ENCODE measurements around the gene UBE2L6.

UBE2L6 gene

DNA sequence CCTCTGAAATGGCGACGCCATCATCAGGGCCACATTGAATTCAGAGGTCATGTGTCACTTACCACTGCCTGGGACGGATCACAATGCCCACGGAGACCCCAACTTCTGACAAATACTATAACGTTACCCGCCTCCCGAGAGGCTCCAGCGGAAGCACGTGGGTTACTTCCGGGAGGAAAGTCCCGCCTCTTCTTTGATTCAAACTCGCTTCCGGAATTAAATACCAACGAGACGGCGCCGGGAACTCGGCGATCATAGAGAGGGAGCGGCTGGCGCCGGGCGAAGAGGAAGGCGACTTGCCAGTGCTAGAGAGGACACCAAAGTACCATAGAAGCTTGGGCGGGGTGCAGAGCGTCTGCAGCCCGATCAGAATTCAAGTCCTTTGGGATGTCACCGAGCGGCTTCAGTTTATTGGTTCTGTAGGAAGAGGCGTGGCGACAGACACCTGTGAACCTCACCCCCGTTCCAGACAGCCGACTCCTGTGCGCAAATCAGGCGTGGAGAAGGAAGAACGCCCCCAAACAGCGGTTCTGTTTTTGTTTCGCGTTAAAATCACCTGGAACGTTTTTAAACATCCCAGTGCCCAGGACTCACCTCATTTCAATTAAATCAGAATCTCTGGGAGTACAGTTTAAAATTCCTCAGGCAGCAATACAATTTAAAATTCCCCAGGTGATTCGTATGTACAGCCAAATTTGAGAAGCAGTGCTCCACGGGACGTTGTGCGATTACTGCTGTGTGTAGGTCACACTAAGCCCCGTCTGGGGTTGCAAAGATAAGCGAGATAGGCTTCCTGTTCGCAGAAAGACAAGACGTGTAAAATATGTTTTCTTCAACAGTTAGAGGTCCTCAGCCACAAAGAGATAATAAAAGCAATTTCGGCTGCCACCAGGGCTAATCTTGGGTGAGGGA is 36.6 kb downstream of the UBE2L6 start, which contains the start of gene TIMM10:
TSS of gene TIMM10 (minus strand) at position 159 of the 912 bp plus-strand sequence. CDS start 565 bp downstream, outside the sequence.
- DNase-seq (ENCODE audit: insufficient read length, low spot score) (peak; percentile 96), FAIRE-seq (no peak)

- DNase-seq (ENCODE audit: insufficient read length, low spot score) = no peak
- peak; percentile 33 for FAIRE-seq
These were observed 37.3 kb downstream of the UBE2L6 start for GRCh38 chr11:57530215-57530595.

DNA sequence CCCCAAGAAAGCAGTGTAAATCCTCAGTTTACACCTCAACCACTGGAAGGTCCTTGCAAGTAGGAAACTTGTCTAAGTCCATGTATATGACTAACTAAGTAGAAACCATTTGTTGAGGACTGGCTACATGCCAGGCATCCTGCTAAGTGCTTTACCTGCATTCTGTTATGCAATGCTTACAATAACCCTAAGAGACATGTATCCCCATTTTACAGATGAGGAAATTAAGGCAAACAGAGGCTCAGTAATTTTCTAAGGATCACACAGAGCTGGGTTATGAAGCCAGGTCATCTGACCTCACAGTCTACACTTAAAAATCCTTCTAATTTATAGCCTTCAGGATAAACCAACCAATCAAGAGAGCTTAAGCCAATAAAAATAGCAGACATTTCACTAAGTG is 38.5 kb downstream of the UBE2L6 start:
- FAIRE-seq = no peak
- no peak for DNase-seq (ENCODE audit: insufficient read length, low spot score)

DNA sequence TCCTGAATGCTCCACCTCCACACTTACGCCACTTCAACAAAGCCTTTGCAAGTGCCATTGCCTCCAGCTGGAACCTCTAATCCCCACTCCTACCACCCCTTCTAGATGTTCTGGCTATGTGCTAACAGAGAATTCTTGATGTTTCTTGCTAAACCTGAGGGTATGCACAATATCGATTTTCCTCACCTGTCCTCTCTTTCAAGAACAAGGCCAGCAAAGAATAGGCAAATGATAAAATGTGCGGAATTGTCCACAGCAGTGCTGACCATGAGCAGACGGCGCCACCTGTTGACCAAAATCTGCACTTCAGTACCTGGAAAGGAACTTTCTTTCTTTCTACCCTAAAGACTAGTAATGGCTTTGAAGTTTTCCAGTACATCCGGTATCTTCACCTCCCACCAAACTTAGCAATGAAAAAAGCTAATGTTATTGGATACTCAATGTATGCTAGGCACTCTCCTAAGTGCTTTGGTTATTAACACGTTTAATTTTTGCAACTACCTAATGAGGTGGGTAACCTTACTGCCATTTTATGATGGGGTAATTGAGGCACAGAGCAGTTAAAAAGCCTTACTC is 40.3 kb downstream of the UBE2L6 start:
- DNase-seq (ENCODE audit: insufficient read length, low spot score) = peak; percentile 53
- FAIRE-seq = no peak

GRCh38 chr11:57523419-57523818 is 44.1 kb downstream of the UBE2L6 start:
- DNase-seq (ENCODE audit: insufficient read length, low spot score) = no peak
- no peak for FAIRE-seq

DNA sequence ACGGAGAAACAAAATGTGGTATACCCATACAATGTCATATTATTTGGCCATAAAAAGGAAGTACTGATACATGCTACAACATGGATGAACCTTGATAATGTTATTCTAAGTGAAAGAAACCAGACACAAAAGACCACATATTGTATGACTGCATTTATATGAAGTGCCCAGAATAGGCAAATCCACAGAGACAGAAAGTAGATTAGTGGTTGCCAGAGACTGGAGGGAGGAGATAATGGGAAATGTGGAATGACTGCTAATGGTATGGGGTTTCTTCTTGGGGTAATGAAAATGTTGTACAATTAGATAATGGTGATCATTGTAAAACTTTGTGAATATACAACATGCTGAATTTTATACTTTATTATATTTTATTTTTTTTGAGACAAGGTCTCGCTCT is 46.4 kb downstream of the UBE2L6 start:
- FAIRE-seq (no peak), DNase-seq (ENCODE audit: insufficient read length, low spot score) (no peak)

DNA sequence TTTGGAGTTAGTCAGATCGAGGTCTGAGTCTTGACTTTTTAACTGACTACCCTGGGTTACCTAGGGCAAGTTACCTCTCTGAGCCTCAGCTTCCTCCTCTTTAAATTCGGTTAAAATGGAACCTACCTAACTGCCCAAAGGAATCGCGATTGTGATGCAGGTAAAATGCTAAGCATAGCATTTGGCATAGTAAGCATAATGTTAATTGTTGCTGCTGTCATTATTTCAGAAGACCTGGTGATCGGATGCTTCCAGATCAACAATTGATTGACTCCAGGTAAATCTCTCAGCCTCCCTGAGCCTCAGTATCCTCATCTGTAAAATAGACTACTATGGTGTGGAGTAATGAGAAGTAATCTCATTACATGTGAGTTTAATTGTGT is 51.4 kb downstream of the UBE2L6 start:
- FAIRE-seq (no peak), DNase-seq (ENCODE audit: insufficient read length, low spot score) (no peak)

GRCh38 chr11:57515332-57516060 is 52.0 kb downstream of the UBE2L6 start, which contains the start of gene SLC43A1:
TSS of gene SLC43A1 (minus strand) at chr11:57515702. CDS start at chr11:57514111, 1,591 bp downstream.
- peak; percentile 33 for FAIRE-seq

DNA sequence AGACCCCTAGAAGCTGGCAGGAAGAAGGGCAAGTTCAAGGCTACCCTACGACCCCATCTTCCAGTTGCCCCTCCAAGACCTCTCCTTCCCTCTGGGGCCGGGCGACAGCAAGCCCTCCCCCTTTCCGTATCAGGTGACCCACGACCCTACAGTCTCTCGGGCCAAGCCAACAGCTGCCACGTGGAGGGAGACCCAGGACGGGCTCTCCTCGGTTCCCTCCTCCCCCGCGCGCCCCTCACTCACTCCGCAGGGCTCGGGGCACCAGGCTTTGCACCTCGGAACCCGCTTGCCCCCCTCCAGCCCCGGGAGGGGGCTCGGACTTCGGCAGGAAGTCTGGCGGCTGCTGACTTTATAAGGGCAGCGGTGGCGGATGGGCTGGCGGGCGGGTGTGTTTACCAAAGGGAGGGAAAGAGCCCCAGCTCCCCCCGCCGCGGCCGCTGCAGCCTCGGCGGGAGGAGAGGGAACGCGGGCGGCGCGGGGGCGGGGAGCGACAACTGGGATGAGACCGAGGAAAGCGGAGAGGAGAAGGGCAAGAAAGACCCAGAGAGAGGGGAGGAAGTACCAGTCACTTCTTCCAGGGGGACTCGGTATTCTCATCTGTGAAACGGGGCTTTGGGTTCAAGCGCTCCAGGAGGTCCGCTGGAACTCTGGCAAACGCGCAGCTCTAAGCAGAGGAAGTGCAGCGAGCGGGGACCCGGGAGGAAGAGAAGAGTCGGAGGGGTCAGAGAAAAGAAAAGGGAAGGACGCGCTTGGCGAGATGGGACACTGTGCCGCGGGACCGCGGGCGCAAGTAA is 52.7 kb downstream of the UBE2L6 start:
- FAIRE-seq (no peak), DNase-seq (ENCODE audit: insufficient read length, low spot score) (no peak)

More at GRCh38 chr11:57515332-57516060, 52.0 kb downstream of the UBE2L6 start, which contains the start of gene SLC43A1:
- peak; percentile 67 for DNase-seq (ENCODE audit: insufficient read length, low spot score)

DNA sequence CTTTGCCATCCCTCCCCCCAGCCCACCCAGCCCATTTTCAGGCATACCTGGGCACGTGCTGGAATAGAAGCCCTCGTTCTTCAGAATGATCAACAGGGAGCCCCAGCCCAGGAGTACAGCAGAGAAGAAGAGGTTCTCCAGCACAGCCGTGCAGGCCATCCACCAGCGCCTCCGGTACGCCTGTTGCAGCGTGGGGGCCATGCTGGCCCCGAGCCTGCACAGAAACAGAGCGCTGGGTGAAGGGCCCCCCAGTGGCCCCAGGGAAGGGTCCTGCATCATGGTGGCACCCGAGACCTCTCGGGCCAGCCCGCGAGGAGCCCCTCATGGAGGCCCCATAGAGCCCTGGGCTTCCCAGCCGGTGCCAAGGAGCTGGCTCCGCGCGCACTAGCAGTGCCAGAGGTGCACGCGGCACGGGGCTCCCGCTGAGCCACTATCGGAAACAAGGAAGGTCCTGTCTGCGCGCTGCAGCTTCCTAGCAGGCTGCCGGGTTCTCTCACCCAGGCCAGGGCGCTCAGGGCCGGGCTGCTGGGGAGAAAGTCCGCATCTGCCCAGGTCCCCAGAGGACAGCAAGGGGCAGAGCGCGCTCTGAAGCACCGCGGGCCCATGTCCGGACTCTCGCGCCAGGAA is 53.4 kb downstream of the UBE2L6 start:
- no peak for FAIRE-seq
- no peak for DNase-seq (ENCODE audit: insufficient read length, low spot score)

DNA sequence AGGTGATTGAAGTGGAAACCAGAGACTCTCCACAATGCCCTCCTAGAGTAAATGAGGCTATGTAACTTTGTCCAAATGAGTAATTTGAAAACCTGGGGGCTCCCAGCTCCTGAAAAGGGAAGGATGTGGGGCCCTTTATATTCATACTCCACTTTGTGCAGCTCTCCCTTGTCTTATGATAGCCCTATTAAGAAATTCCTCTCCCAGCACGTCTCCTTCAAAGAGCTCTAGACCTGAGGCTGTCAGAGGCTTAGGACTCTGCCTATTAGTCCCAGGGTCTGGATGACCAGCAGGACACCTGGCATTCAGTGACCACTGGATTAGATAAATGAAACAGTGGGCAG is 54.0 kb downstream of the UBE2L6 start:
- no peak for FAIRE-seq

DNA sequence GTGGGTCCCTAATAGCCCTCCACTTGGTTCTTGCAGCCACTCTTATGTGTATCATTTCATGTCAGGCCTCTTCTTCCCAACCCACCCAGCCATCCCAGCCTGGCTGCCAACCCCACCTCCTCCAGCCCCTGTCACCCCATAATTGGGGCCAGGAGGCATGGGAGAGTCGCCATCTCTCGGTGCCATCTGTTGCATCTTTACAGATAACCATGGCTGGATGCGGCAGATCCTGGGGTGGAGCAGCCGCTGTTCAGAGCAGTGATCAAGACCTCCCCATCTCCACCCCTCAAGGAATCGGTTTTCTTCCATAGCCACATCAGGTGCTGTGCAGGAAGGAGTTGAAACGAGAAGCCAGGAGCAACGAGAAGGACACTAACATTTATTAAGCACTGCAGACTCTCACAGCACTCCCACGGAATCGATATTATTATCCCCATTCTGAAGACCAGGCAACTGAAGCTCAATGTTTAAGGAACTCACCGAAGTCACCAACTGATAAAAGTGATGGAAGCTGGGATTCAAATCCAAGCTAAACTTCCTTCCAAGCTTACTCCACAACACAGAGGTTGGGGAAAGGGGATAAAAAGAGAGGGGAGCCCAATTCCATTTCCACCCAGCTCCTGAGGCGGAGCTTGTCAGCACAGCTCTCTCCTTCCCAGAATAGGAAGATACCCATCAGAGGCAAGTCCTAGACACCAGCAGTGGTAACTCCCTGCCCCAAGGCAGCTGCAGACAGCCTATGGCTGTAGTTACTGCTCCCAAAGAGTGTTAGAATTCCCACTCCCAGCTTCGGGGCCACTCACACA is 54.6 kb downstream of the UBE2L6 start:
- FAIRE-seq (no peak), DNase-seq (ENCODE audit: insufficient read length, low spot score) (no peak)

More for the DNA sequence above, 54.0 kb downstream of the UBE2L6 start:
- no peak for DNase-seq (ENCODE audit: insufficient read length, low spot score)

DNA sequence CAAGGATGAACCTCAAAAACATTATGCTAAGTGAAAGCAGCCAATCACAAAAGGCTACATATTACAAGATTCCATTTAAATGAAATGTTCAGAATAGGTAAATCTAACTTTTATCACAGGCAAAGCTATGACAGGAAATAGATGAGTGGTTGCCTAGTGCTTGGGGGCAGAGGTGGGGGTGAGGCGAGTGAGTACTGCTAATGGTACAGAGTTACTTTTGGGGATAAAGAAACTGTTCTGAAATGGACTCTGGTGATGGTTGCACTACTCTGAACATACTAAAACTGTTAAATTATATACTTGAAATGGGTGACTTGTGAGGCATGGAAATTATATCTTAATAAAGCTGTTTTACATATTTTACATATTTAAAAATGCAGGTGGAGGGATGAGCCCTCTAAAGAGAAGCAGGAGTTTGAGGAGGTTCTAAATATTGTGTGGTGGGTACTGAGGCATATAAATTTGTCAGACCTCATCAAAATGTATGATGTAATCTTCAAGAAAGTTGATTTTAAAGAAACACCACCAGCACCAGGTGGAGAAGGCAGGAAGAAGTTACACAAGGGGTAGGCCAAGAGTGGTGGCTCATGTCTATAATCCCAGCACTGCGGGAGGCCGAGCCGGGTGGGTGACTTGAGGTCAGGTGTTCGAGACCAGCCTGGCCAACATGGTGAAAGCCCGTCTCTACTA is 55.6 kb downstream of the UBE2L6 start:
- FAIRE-seq (no peak), DNase-seq (ENCODE audit: insufficient read length, low spot score) (no peak)

DNA sequence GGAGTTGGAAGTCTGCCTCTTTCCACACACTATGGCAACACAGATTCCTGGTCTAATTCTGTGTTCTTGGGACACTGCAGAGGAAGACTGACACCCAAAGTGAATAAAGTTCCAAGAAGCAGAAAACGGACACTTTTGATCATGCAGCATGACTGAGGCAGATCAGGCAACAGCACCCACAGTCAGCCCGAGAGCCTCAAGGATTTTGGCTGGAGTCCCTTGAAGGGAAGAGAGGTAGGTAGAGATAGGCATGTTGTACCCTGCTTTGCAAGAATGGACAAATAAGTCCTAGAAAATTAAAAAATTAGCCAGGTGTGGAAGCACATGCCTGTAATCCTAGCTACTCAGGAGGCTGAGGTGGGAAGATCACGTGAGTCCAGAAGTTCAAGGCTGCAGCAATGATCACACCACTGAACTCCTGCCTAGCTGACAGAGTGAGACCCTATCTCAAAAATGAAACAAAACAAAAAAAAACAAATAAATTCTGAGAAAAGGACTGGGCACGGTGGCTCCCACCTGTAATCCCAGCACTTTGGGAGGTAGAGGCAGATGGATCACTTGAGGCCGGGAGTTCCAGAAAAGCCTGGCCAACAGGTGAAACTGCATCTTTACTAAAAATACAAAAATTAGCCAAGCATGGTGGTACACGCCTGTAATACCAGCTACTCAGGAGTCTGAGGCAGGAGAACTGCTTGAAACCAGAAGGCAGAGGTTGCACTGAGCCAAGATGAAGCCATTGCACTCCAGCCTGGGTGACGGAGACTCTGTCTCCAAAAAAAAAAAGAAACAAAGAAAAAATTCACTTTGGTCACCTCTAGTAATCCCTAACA is 58.9 kb downstream of the UBE2L6 start:
- FAIRE-seq = no peak
- no peak for DNase-seq (ENCODE audit: insufficient read length, low spot score)

DNA sequence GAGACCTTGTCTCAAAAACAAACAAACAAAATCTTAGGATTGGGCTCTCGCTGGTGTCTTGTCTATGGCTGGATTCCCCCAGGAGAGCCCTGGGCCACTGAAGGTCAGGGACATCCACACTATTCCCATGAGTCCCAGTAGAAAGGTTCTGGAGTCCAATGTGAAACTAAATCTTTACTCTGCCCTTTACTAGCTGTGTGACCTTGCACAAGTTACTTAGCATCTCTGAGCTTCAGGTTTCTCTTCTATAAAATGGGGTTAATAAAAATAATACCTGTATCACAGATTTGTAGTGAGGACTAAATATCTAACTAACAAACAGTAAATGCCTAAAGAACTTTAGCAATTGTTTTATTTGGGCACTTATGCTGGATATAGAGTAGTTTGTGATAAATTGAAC is 61.0 kb downstream of the UBE2L6 start:
- no peak for DNase-seq (ENCODE audit: insufficient read length, low spot score)
- FAIRE-seq = no peak

DNA sequence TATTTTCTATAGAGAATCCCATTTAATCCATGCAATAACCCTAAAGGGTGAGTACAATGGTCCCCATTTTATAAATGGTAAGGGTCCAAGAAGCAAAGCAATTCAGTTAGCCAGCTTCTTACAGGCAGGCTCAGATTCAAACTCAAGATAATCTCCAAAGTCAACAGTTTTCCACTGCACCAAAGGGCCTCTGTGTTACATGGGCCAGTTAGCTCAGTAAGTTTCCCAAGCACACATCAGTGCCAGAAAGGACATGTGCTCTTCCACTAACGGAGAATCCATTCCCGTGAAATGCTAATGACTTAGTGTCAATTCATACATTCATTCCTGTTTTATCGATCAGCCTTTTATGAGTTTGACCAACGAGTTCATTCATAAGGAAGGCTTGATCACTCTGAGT is 63.0 kb downstream of the UBE2L6 start:
- FAIRE-seq (no peak), DNase-seq (ENCODE audit: insufficient read length, low spot score) (no peak)

- DNase-seq (ENCODE audit: insufficient read length, low spot score) (no peak), FAIRE-seq (no peak)
These were observed 64.6 kb downstream of the UBE2L6 start for GRCh38 chr11:57502870-57503269.

DNA sequence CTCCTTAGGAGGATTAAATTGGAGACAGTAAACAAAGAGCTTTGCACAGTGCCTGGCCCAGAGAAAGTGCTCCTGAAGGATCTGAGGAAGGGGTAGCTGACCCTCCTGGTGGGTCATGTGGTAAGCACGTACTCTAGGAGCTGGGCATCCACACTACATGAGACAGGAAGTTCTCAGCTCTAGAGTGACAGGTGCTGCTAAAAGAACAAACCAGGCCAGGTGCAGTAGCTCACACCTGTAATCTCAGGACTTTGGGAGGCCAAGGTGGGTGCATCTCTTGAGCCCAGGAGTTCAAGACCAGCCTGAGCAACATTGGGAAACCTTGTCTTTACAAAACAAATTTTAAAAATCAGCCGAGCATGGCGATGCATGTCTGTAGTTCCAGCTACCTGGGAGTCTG is 65.1 kb downstream of the UBE2L6 start:
- no peak for DNase-seq (ENCODE audit: insufficient read length, low spot score)
- FAIRE-seq = no peak

Measured in HTR-8/SVneo (cell line).